HepG2 (cell line): Measurements from ENCODE around the gene GBA2. TPM values are rescaled to one million over a fixed set of nuclear protein-coding genes. Genes with fewer than 3 reads are reported as not detected.

Source experiments
- ATAC-seq: fragments of 200-7000 bp; cut with Tn5 transposase; 3 replicates; pipeline ENCODE4 v1.9.1; 2020; ENCODE audit warnings: mild to moderate bottlenecking, moderate library complexity
- BruUV-seq: library from RNA; stranded (reverse); fragments of 400-500 nt; replicated peaks from 2 replicates; lab custom pipeline; 2021; lab: Mats Ljungman, UMichigan
- CTCF ChIA-PET: fragments of 300-600 bp; formaldehyde crosslinking; extraction: SDS; loops from one replicate; lab custom pipeline; 2021; ENCODE audit warnings: low total read pairs, inconsistent platforms, low intra/inter-chr PET ratio; lab: Yijun Ruan, JAX
- POLR2A ChIA-PET: fragments of 350-600 bp; sonication (Branson Sonifier 250); formaldehyde crosslinking; loops from one replicate; lab custom pipeline; 2020; ENCODE audit warnings: antibody characterized with exemption, inconsistent platforms; lab: Yijun Ruan, JAX
- DNase-seq: peaks from one replicate; pipeline ENCODE4 v3.0.0-alpha.2; 2015; ENCODE audit warnings: low spot score
- FAIRE-seq: peaks from 3 replicates; lab custom pipeline; 2011; peaks lifted over from hg19 to GRCh38; lab: Jason Lieb, UNC
- H2AFZ ChIP-seq: one replicate; pipeline ENCODE4 v1.6.1; 2011; ENCODE audit warnings: low read length, inconsistent platforms
- H3K27ac ChIP-seq: fragments of 300-600 bp; 3 replicates; pipeline ENCODE4 v1.8.0; 2011; ENCODE audit warnings: mixed run types, mild to moderate bottlenecking, mixed read lengths, low read length, inconsistent platforms; ENCODE audit not compliant: insufficient read depth; ENCODE audit errors: extremely low read length
- H3K27me3 ChIP-seq, 2 experiments: fragments of 200-600 bp in 1 of 2; 2 replicates in 1 of 2; 3 replicates in 1 of 2; pipeline versions ENCODE4 v1.6.0 to v1.8.0; 2011; ENCODE audit warnings: low read length in 2 of 2, mild to moderate bottlenecking in 2 of 2, moderate library complexity in 2 of 2, inconsistent platforms in 1 of 2; ENCODE audit not compliant: insufficient read depth in 2 of 2, control insufficient read depth in 1 of 2
- H3K36me3 ChIP-seq, 2 experiments: fragments of 200-600 bp in 1 of 2; replicated peaks in 1 of 2; 2 replicates in 1 of 2; 3 replicates in 1 of 2; pipeline versions ENCODE4 v1.5.1 to v1.8.0; 2011; ENCODE audit warnings: low read length in 2 of 2, inconsistent platforms in 1 of 2; ENCODE audit not compliant: insufficient read depth in 2 of 2, control insufficient read depth in 1 of 2
- H3K4me1 ChIP-seq: 2 replicates; pipeline ENCODE4 v1.5.1; 2012; ENCODE audit warnings: low read length, inconsistent platforms; ENCODE audit not compliant: insufficient read depth
- H3K4me2 ChIP-seq: 2 replicates; pipeline ENCODE4 v1.6.0; 2011; ENCODE audit warnings: low read depth, low read length, inconsistent platforms
- H3K4me3 ChIP-seq, 3 experiments: fragments of 200-600 bp in 1 of 3; sonication (generic), shearing (Covaris generic) in 1 of 3; replicated peaks in 1 of 3; 2 replicates each; pipeline ENCODE4 v1.5.1; 2011 to 2016; ENCODE audit warnings: low read length in 3 of 3, inconsistent platforms in 2 of 3, low read depth in 2 of 3, mild to moderate bottlenecking in 2 of 3, control low read depth in 1 of 3, mixed read lengths in 1 of 3; ENCODE audit not compliant: insufficient read depth in 1 of 3
- H3K79me2 ChIP-seq: one replicate; pipeline ENCODE4 v1.6.1; 2011; ENCODE audit warnings: low read length, inconsistent platforms; ENCODE audit not compliant: insufficient read depth
- H3K9ac ChIP-seq: 2 replicates; pipeline ENCODE4 v1.6.0; 2011; ENCODE audit warnings: mild to moderate bottlenecking, low read depth, low read length, inconsistent platforms; ENCODE audit not compliant: insufficient read depth
- H3K9me3 ChIP-seq: 2 replicates; pipeline ENCODE4 v1.5.1; 2012; ENCODE audit warnings: mild to moderate bottlenecking, low read length
- H4K20me1 ChIP-seq: 2 replicates; pipeline ENCODE4 v1.6.0; 2011; ENCODE audit warnings: inconsistent platforms, mild to moderate bottlenecking, low read length, moderate library complexity; ENCODE audit not compliant: insufficient read depth
- ARNTL ChIP-seq: sonication (generic); formaldehyde crosslinking; IDR thresholded peaks from 2 replicates; pipeline ENCODE4 v1.4.0; 2020; ENCODE audit warnings: mild to moderate bottlenecking, missing genetic modification reagents
- ATF7 ChIP-seq, 2 experiments: fragments of 450-650 bp in 1 of 2; sonication (generic) in 1 of 2; formaldehyde crosslinking in 1 of 2; IDR thresholded peaks; 2 replicates each; pipeline versions ENCODE4 v1.4.0 to v1.6.1; 2016 to 2020; ENCODE audit warnings: antibody characterized with exemption in 1 of 2, mild to moderate bottlenecking in 1 of 2, missing genetic modification reagents in 1 of 2
- JDP2 ChIP-seq: sonication (generic); formaldehyde crosslinking; IDR thresholded peaks from 2 replicates; pipeline ENCODE4 v1.8.1; 2022; ENCODE audit warnings: missing genetic modification reagents, borderline replicate concordance
- MAFF ChIP-seq: IDR thresholded peaks from 2 replicates; pipeline ENCODE4 v1.6.1; 2011; ENCODE audit warnings: low read depth, low read length, improper control_type of control experiment
- MAFK ChIP-seq, 2 experiments: IDR thresholded peaks in 1 of 2; conservative IDR thresholded peaks in 1 of 2; 2 replicates each; pipeline ENCODE4 v1.6.1; 2011; ENCODE audit warnings: improper control_type of control experiment in 2 of 2, low read length in 2 of 2
- NFE2L2 ChIP-seq: fragments of 150-350 bp; IDR thresholded peaks from 2 replicates; pipeline ENCODE4 v1.6.1; 2014; ENCODE audit warnings: low read length
- PHF20 ChIP-seq: sonication (generic); formaldehyde crosslinking; IDR thresholded peaks from 2 replicates; pipeline ENCODE4 v1.5.0; 2020; ENCODE audit warnings: mild to moderate bottlenecking, missing genetic modification reagents
- SP2 ChIP-seq: sonication (generic); formaldehyde crosslinking; IDR thresholded peaks from 2 replicates; pipeline ENCODE4 v1.5.1; 2020; ENCODE audit warnings: mild to moderate bottlenecking, missing genetic modification reagents
- WGBS: methylation state at CpG from one replicate; pipeline ENCODE4 v1.1.6; 2017; ENCODE audit warnings: low lambda C conversion rate; 5-methylcytosine and 5-hydroxymethylcytosine counted together
- in situ Hi-C: cut with HindIII; loops from 2 replicates; pipeline ENCODE4 v1.10.0; 2017; ENCODE audit warnings: low pct_unique_long_range_greater_than_20kb; ENCODE audit not compliant: extremely low pct_ligation_motif_present
- intact Hi-C: fragments of 100-400 bp; cut with micrococcal nuclease; formaldehyde crosslinking; loops from one replicate; pipeline ENCODE4 v1.10.0; 2022; ENCODE audit not compliant: unreplicated experiment
- polyA plus RNA-seq, 8 experiments: library from polyadenylated mRNA; depleted of rRNA in 3 of 8; stranded (reverse) in 7 of 8; unstranded in 1 of 8; fragments of >200 nt; fragmentation: Illumina TruSeq in 4 of 8; extraction: Trizol in 4 of 8; gene quantifications; 2 replicates each; pipeline versions ENCODE4 v1.2.1 to v1.2.3, GENCODE V29; 2011 to 2016; ENCODE audit warnings: low read depth in 4 of 8, missing spikeins in 1 of 8, mixed read lengths in 1 of 8; ENCODE audit not compliant: insufficient read depth in 1 of 8
- total RNA-seq, 5 experiments: library from RNA; depleted of rRNA; stranded (reverse); fragments of >200 nt; fragmentation: Illumina TruSeq; extraction: Trizol; gene quantifications; 2 replicates each; pipeline ENCODE4 v1.2.3, GENCODE V29; 2016; ENCODE audit warnings: low read depth in 1 of 5

The GBA2 gene
- total and polyA plus RNA-seq, 2 of the 13 experiments (the other 11 are each of a cell fraction or from before 2014, with no cell fraction given), result 37.5 to 86.1 TPM

GRCh38 chr9:35789541-35789940 is 40.5 kb upstream of the GBA2 start:
- in situ Hi-C loops, result loop anchor here (5.0 kb wide), 1 partner anchor 93 kb away; no protein-coding TSS in a partner anchor
- H4K20me1 ChIP-seq, result no peaks in the 10 kb centered on the region
- H3K27me3 ChIP-seq, result no peaks in the 10 kb centered on the region
- peaks cover 3 to 11% of the 10 kb centered on the region in 2 experiments for H3K36me3 ChIP-seq
- FAIRE-seq (no peak), ATAC-seq (no peak)
- TF ChIP-seq SP2 (no peak), MAFK (conservative IDR thresholded peaks at IDR 0.05 in 1 of 2, IDR thresholded peaks at IDR 0.05 in 1 of 2; ENCODE audit: low read length in 2 of 2) (peak; percentile 91 to 95), NFE2L2 (peak; percentile 45; the same call in 1 of the 2 replicates), MAFF (peak; percentile 90), ARNTL (CRISPR knock-in tag) (no peak), JDP2 (CRISPR knock-in tag) (no peak)
- TF ChIP-seq, all 625 proteins: peak for 3
- Histone ChIP-seq H2AFZ (no peak overlapping the region), H3K9me3 (no peaks in the 10 kb centered on the region), H3K79me2 (no peaks in the 10 kb centered on the region), H3K4me1 (no peaks in the 10 kb centered on the region; the same call in 1 of the 2 replicates), H3K4me3 (no peak overlapping the region), H3K4me2 (no peak overlapping the region), H3K27ac (no peak overlapping the region), H3K9ac (no peak overlapping the region)
- intact Hi-C loops, result no loop called here
- DNase-seq, result no peak
- 100% methylated on average over 2 of the region's 2 CpGs for WGBS
- ChIA-PET POLR2A (interaction anchor here (1.0 kb wide), 1 partner anchor 22 kb away, joined by 3 read pairs; no protein-coding TSS in a partner anchor), CTCF (interaction anchor here (1.3 to 2.4 kb wide), 4 partner anchors 24 to 93 kb away, joined by 7 to 26 read pairs (median 13); no protein-coding TSS in a partner anchor)
- BruUV-seq, result no TSS peak

DNA sequence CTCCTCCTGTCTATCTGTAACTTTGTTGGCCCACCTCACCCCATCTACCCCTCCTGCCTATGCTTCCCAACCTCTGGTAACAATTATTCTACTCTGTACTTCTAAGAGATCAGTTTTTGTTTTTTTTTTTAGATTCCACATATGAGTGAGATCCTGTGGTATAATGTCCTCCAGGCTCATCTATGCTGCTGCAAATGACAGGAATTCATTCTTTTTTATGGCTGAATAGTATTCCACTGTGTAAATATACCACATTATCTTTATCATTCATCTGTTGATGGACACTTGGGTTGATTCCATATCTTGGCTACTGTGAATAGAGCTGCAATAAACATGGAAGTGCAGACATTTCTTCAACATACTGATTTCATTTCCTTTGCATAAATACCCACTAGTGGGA is 34.4 kb upstream of the GBA2 start:
- Histone ChIP-seq H3K27ac (no peak overlapping the region), H3K27me3 (no peaks in the 10 kb centered on the region), H3K4me1 (no peaks in the 10 kb centered on the region), H2AFZ (no peak overlapping the region), H3K36me3 (peaks cover 1 to 10% of the 10 kb centered on the region in 2 experiments), H3K4me2 (no peak overlapping the region), H3K79me2 (no peaks in the 10 kb centered on the region), H3K9me3 (no peaks in the 10 kb centered on the region), H3K4me3 (no peak overlapping the region), H3K9ac (no peak overlapping the region), H4K20me1 (no peaks in the 10 kb centered on the region)
- ATAC-seq (no peak), FAIRE-seq (no peak), DNase-seq (no peak)
- CTCF ChIA-PET, result no interaction called here
- TF ChIP-seq PHF20 (no peak), ATF7 (IDR thresholded peaks at IDR 0.05) (no peak), ATF7 (CRISPR knock-in tag; IDR thresholded peaks at IDR 0.05) (no peak)
- BruUV-seq, result no TSS peak
- intact Hi-C loops (no loop called here), in situ Hi-C loops (no loop called here)
- POLR2A ChIA-PET, result no interaction called here
